Common myeloid progenitor, CD34-positive (primary cell): ENCODE measurements around the gene KMT2E.

ENCODE experiments used
- CTCF ChIA-PET: fragments of 350-600 bp; sonication (Branson Sonifier 250); formaldehyde crosslinking; loops from one replicate; lab custom pipeline; 2021; ENCODE audit warnings: antibody characterized with exemption; lab: Charles Lee
- POLR2A ChIA-PET: fragments of 350-600 bp; sonication (Branson Sonifier 250); formaldehyde crosslinking; loops from one replicate; lab custom pipeline; 2021; ENCODE audit warnings: antibody characterized with exemption; lab: Charles Lee
- DNase-seq, 3 donors: peaks; one replicate each; pipeline versions ENCODE4 v3.0.0 to v3.0.0-alpha.2; 2013
- H3K27ac ChIP-seq, 2 experiments: 1 replicate in 1 of 2; 2 replicates in 1 of 2; pipeline ENCODE4 v1.7.0; 2013; ENCODE audit warnings: inconsistent platforms in 2 of 2, low read length in 2 of 2, mild to moderate bottlenecking in 2 of 2, low read depth in 1 of 2, moderate library complexity in 1 of 2; ENCODE audit not compliant: severe bottlenecking in 2 of 2, insufficient read depth in 1 of 2, poor library complexity in 1 of 2
- H3K27me3 ChIP-seq, 5 experiments: replicated peaks in 2 of 5; 1 replicate in 3 of 5; 2 replicates in 2 of 5; pipeline versions ENCODE4 v1.6.1 to v1.7.0; 2013; ENCODE audit warnings: low read length in 4 of 5, mild to moderate bottlenecking in 2 of 5, moderate library complexity in 2 of 5, inconsistent platforms in 1 of 5; ENCODE audit not compliant: insufficient read depth in 5 of 5, control insufficient read depth in 4 of 5
- H3K36me3 ChIP-seq, 4 experiments: 1 replicate in 2 of 4; 2 replicates in 2 of 4; pipeline versions ENCODE4 v1.6.1 to v1.7.0; 2013; ENCODE audit warnings: low read length in 3 of 4, control low read depth in 1 of 4, mild to moderate bottlenecking in 1 of 4; ENCODE audit not compliant: control insufficient read depth in 4 of 4, insufficient read depth in 4 of 4
- H3K4me1 ChIP-seq, 4 experiments: 1 replicate in 3 of 4; 2 replicates in 1 of 4; pipeline versions ENCODE4 v1.6.1 to v1.7.1; 2013; ENCODE audit warnings: low read length in 3 of 4, mild to moderate bottlenecking in 3 of 4, control low read depth in 1 of 4, inconsistent platforms in 1 of 4, moderate library complexity in 1 of 4; ENCODE audit not compliant: control insufficient read depth in 4 of 4, insufficient read depth in 4 of 4; ENCODE audit errors: control extremely low read depth in 1 of 4
- H3K4me3 ChIP-seq, 7 experiments: 1 replicate in 4 of 7; 2 replicates in 3 of 7; pipeline versions ENCODE4 v1.5.1 to v1.7.0; 2013; ENCODE audit warnings: mild to moderate bottlenecking in 7 of 7, low read length in 6 of 7, moderate library complexity in 6 of 7, inconsistent platforms in 2 of 7, low read depth in 2 of 7, control low read depth in 1 of 7; ENCODE audit not compliant: insufficient read depth in 4 of 7, control insufficient read depth in 1 of 7; ENCODE audit errors: extremely low read depth in 1 of 7
- H3K9me3 ChIP-seq, 5 experiments: 1 replicate in 4 of 5; 2 replicates in 1 of 5; pipeline versions ENCODE4 v1.6.1 to v1.7.1; 2013; ENCODE audit warnings: low read length in 4 of 5, mild to moderate bottlenecking in 2 of 5, inconsistent platforms in 1 of 5, low read depth in 1 of 5, moderate library complexity in 1 of 5; ENCODE audit not compliant: control insufficient read depth in 4 of 5, insufficient read depth in 2 of 5; ENCODE audit errors: control extremely low read depth in 1 of 5
- WGBS: methylation state at CpG from one replicate; pipeline ENCODE4 v1.1.5; 2013; ENCODE audit not compliant: insufficient coverage; 5-methylcytosine and 5-hydroxymethylcytosine counted together

The KMT2E gene

DNA sequence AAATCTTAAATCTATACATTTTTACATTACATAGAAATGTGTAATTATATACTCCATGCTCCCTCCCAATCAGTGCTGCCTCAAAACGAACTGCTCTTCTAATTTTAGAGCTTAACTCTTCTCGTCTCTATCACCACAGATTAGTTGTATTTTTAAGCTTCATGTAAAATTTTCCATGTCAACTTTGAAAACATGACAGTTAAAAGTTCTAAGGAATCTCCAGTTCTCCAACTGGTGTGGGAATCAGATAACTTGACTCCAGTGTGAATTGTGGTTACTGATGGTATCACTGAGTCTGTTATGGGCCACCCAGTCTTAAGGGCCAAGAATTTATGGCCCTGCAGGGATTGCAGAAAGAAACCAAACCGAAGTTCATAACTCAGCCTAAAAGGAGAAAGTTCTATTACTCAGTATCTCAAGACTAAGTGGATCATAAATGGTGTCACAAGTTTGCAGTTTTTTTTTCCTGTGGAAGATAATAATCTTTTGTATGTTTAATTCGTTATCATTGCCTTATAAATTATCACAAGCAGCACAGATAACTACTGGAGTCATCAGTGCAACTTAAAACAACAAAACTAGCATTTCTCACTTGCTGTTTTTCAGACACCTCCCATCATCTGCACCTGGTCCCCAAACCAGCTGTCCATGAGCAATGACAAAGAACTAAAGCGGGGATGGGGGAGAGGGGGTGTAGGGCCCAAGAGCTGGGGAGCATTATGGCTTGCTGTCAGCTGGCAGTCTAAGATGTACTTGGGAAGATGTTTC, 31.5 kb upstream of the KMT2E start:
- Histone ChIP-seq H3K4me3 (peak overlapping the region in 4 of 7 experiments; percentile 76 to 91 (median 90)), H3K36me3 (peaks cover 3 to 7% (median 5%) of the 10 kb centered on the region in 4 experiments), H3K27ac (peak overlapping the region in 1 of 2 experiments; percentile 99), H3K27me3 (no peaks in the 10 kb centered on the region), H3K4me1 (peaks cover 13 to 49% (median 22%) of the 10 kb centered on the region in 4 experiments), H3K9me3 (no peaks in the 10 kb centered on the region)
- no CpG with 5 or more reads among the region's 5 CpGs for WGBS
- ChIA-PET CTCF (interaction anchor here (1.0 to 16.0 kb wide), 23 partner anchors 10 to 100 kb away, joined by 3 to 316 read pairs (median 5); partner anchors contain the start of gene KMT2E), POLR2A (interaction anchor here (1.2 to 6.2 kb wide), 4 partner anchors 17 to 34 kb away, joined by 3 to 120 read pairs (median 10); partner anchors contain the start of gene KMT2E)
- DNase-seq: no peak

DNA sequence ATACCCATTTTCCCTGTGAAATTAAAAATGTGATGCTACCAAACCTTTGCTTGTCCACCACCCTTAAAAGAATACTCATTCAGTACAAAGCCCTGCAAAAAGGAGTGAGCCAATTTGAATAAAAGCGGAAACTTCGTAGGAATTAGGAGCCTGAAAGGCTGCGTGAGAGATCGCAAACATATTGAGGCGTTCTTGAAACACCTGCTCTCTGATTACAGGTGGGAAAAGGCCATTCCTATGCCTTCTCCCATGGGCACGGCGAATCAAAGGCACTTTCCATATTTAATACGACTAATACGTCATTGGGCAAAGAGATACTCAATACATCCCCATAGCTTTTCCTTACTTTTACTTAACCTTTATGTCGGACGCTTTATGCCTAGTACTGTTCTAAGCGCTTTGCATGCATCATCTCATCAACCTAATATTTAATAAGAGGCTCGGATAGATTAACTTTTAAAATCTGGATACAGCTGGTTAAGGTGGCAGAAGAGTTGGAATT, 30.9 kb upstream of the KMT2E start:
- Histone ChIP-seq H3K9me3 (no peaks in the 10 kb centered on the region), H3K4me3 (peak overlapping the region in 6 of 7 experiments; percentile 76 to 91 (median 87)), H3K36me3 (peaks cover 3 to 8% (median 5%) of the 10 kb centered on the region in 4 experiments), H3K27me3 (no peaks in the 10 kb centered on the region), H3K27ac (peak overlapping the region; percentile 98 to 99), H3K4me1 (peaks cover 13 to 49% (median 22%) of the 10 kb centered on the region in 4 experiments)
- POLR2A ChIA-PET: interaction anchor here (0.7 to 6.2 kb wide), 7 partner anchors 20 to 74 kb away, joined by 3 to 120 read pairs (median 4); partner anchors contain the start of gene KMT2E
- CTCF ChIA-PET: interaction anchor here (0.6 to 16.0 kb wide), 17 partner anchors 10 to 99 kb away, joined by 3 to 316 read pairs (median 4); partner anchors contain the start of gene KMT2E
- no peak for DNase-seq
- WGBS: 61% methylated on average over 9 of the region's 13 CpGs

DNA sequence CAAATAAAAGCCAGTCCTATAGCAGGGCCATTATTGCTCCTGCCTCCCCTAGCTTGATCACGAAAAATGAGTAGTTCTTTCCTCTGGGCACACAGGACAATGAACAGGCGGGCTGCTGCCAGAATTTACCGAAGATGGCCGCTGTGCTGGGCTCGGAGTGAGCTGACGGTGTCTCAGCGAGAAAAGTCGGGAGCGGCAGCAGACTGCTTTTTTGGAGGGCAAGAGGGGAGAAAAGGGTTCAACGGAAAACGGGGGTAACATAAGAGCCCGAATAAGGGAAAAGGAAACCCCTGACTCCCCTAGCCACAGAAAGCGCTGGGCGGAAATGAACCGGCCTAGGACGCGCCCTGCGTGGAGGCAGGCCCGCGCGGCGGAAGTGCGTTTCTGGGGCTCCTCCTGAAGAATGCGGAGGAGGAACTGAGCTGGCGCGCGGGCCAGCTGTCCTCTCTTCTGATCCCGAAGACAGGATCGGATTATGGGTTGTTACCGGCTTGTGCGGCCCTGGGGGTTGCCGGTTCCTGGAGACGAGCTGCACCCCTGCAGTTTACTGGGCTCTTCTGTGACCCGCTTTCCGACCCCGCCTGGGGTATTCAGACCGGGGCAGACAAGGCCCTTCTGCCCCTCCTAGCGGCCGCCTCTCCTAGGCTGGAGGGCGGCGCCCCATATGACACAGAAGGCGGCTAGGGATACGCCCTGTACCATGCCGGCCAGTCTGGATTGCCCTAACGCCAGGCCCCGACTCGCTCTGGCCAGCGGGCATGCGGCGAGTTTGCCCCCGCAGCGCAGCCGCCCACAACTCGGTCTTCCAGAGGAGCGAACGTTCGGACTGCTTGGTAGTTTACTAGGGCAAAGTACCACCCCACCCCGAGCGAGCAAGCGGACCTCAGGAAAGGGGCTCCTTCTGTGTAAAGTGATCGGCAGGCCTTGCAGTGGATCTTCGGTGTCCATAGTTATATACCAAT, 30.1 kb upstream of the KMT2E start:
- 1% methylated on average over 59 of the region's 62 CpGs for WGBS
- CTCF ChIA-PET: interaction anchor here (0.6 to 16.0 kb wide), 16 partner anchors 9 to 71 kb away, joined by 3 to 316 read pairs (median 4); partner anchors contain the start of gene KMT2E
- DNase-seq: peak; percentile 82 to 91 (median 86)

DNA sequence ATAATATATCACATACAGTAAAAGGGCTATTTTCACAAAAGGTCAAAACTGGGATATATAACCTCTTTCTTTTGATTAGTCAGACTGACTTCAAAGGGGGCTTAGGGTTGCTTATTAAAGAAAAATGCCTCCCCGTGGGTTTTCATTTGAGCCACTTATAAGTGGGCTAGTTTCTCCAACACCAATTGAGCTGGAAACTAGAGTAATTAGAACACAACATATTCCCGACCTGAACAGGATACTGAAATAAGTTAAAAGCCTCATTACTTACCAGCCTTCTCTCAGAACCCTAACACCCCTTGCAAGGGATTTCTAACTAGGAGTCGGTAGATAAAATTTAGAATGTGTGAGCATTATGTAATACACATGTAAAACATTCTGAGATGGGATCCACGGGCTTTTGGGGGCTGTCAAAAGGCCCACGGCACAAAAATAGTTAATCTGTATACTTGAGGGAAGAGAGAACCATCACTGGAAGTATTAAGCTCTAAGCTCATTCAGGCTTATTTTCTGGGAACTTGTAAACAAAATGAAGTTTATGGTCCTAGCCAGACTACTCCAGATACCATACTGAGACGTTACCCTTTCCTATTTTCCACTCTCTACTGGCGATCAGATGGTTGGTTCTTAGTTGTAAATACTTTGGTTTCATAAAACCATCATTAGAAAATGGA, 29.3 kb upstream of the KMT2E start:
- no peaks in the 10 kb centered on the region for H3K9me3 ChIP-seq
- ChIA-PET CTCF (interaction anchor here (0.9 to 16.0 kb wide), 8 partner anchors 23 to 60 kb away, joined by 3 to 316 read pairs (median 8); partner anchors contain the start of gene KMT2E), POLR2A (interaction anchor here (1.1 to 6.2 kb wide), 6 partner anchors 21 to 71 kb away, joined by 3 to 120 read pairs (median 4); partner anchors contain the start of gene KMT2E)
- H3K27ac ChIP-seq: peak overlapping the region; percentile 98 to 99
- H3K27me3 ChIP-seq: no peaks in the 10 kb centered on the region
- 35% methylated on average over 3 of the region's 7 CpGs for WGBS
- DNase-seq: no peak
- H3K4me3 ChIP-seq: peak overlapping the region in 6 of 7 experiments; percentile 76 to 91 (median 87)
- H3K36me3 ChIP-seq: peaks cover 3 to 5% (median 5%) of the 10 kb centered on the region in 4 experiments
- peaks cover 13 to 39% (median 22%) of the 10 kb centered on the region in 4 experiments for H3K4me1 ChIP-seq

More for the DNA sequence above, 30.1 kb upstream of the KMT2E start:
- POLR2A ChIA-PET: interaction anchor here (0.7 to 6.2 kb wide), 7 partner anchors 21 to 73 kb away, joined by 3 to 120 read pairs (median 4); partner anchors contain the start of gene KMT2E
- Histone ChIP-seq H3K27me3 (no peaks in the 10 kb centered on the region), H3K9me3 (no peaks in the 10 kb centered on the region), H3K4me3 (peak overlapping the region; percentile 76 to 91 (median 85)), H3K4me1 (peaks cover 13 to 48% (median 22%) of the 10 kb centered on the region in 4 experiments), H3K36me3 (peaks cover 3 to 8% (median 5%) of the 10 kb centered on the region in 4 experiments), H3K27ac (peak overlapping the region; percentile 98 to 99)

DNA sequence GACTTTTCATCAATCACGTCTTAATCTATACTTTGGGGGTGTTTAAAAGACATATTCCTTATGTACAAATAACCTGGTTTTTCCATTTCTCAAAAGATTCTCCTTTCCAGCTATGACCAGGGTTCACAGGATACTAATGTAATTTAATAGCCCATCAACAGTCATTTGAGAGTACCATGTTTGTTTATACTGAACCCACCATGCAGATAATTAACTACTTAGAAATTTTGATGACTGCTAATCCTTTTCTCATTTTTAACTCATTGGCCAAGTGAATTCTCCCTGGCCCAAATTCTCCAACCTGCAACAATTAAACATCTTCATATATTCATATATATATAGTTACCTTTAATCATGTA, 28.8 kb upstream of the KMT2E start:
- no peak overlapping the region for H3K4me3 ChIP-seq
- DNase-seq: no peak
- H3K27ac ChIP-seq: no peak overlapping the region
- H3K27me3 ChIP-seq: no peaks in the 10 kb centered on the region
- H3K9me3 ChIP-seq: no peaks in the 10 kb centered on the region
- peaks cover 13 to 39% (median 22%) of the 10 kb centered on the region in 4 experiments for H3K4me1 ChIP-seq
- H3K36me3 ChIP-seq: peaks cover 3 to 5% (median 4%) of the 10 kb centered on the region in 4 experiments
- POLR2A ChIA-PET: interaction anchor here (1.2 to 6.2 kb wide), 2 partner anchors 27 to 48 kb away, joined by 3 to 120 read pairs; partner anchors contain the start of gene KMT2E
- no CpG with 5 or more reads among the region's 1 CpG for WGBS
- CTCF ChIA-PET: interaction anchor here (0.9 to 16.0 kb wide), 8 partner anchors 24 to 60 kb away, joined by 3 to 316 read pairs (median 4); partner anchors contain the start of gene KMT2E
